HG02571 (cell line): ENCODE measurements around the gene TMEM92.
"Not testable (repeated sequence)": the region's sequence is repeated elsewhere in the genome, so short reads cannot be mapped to it uniquely, and the experiment has no call there.

Experiments used
- ATAC-seq: cut with Tn5 transposase; IDR thresholded peaks from one replicate; pipeline ENCODE4 v1.9.1; 2021; ENCODE audit warnings: mild to moderate bottlenecking, moderate library complexity; ENCODE audit not compliant: unreplicated experiment

TMEM92 gene

GRCh38 chr17:50261051-50261915, 13.0 kb upstream of the TMEM92 start:
- ATAC-seq = no peak

GRCh38 chr17:50262001-50262794, 12.1 kb upstream of the TMEM92 start:
- ATAC-seq = no peak

DNA sequence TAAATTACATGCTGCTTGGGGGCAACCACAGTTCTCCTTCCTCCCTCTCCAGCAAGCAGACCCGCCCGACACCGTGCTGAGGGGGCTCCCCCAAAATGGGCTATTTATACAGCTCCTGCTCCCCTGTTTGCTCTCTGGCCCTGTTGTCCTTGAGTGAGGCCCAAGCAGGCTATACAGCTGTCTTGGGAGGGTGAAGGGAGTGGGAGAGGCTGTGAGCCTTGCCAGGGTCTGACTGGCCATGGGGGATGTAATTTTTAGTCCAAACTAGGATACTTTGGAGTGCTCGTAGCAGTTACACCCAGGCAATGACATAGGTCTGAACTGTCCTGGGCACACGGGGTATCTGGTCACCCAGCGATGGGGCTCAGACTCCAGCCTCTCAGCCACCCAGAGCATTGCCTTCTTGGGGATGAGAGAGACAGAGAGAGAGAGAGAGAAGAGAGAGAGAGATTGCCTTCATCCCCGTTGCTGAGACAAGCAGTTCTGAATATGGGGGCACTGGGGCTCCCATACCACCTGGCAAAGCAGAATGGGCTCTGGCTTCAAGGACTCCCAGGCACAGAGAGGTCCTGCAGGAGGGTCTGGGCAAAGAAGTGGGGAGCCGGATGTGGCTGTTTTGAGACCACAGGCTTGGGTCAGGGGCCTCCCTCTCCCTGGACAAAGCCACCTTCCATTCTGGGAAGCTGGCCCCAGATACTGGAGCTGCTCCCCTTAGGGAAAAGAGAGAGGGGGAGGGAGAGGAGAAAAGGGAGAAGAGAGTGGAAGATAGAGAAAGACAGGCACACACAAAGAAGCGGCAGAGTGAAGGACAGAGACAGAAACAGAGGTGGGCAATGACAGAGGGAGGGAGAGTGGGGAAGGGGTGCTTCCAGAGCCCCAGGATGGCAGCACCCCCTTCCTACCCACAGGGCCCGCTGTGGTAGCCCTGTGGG, 10.7 kb upstream of the TMEM92 start:
- no peak for ATAC-seq

- ATAC-seq = no peak
These were observed 9.8 kb upstream of the TMEM92 start for GRCh38 chr17:50264263-50265113.

GRCh38 chr17:50265212-50265611, 9.1 kb upstream of the TMEM92 start:
- no peak for ATAC-seq

- ATAC-seq = no peak
These were observed 8.5 kb upstream of the TMEM92 start for GRCh38 chr17:50265690-50266315.

DNA sequence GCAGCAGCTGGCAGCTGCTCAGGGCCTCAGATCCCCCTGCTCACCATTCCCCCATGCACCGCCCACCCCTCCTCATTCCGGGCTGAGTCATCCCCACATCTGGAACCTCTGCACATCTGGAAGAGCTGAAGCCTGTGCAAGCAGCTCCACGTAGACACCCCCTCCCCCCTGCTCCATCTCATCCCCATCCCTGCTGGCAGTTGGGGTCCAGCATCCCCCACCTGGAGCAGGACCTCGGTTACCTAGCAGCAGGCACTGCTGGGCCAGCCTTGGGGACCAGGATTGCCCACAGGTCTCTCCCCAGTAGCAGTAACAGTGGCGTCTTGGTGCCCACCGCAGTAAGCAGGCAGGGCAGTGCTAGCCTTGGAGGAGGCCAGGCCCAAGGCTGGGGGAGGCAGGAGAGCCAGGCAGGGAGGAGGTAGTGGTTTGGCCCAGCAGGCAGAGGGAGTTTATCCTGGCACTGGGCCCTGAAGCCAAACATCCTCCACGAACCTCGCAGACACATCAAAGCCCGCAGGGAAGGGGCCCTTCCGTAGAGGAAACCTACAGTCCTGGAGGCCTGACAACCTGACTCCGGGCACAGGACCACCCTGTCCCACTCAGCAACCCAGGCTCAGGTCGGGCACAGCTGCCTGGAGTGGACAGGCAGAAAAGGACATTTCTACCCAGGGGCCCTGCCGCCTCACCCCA, 7.7 kb upstream of the TMEM92 start:
- no peak for ATAC-seq

GRCh38 chr17:50267074-50267841, 7.0 kb upstream of the TMEM92 start:
- no peak for ATAC-seq

DNA sequence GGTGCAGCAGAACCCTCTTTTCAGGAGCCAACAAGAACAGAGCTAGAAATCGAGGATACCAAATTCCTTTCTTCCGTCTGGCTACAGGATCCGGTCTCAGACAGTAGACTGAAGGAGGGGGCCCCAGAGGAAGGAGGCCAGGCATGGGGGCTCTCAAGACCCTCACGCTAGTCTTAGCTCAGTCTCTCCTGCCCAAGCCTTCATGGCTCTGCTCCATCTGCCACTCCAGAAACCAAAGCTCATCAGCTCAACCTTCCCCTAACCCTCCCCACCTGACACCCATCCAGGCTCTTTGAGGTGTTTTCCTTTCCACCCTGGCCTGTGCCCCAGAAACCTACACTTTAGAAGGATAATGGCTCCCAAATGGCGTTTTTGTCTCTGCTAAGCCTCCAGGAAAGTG, 6.2 kb upstream of the TMEM92 start:
- ATAC-seq = no peak

GRCh38 chr17:50268743-50269275, 5.5 kb upstream of the TMEM92 start:
- ATAC-seq = no peak

GRCh38 chr17:50269477-50270434, 4.5 kb upstream of the TMEM92 start:
- ATAC-seq = no peak

GRCh38 chr17:50270435-50271362, 3.6 kb upstream of the TMEM92 start:
- ATAC-seq = no peak

DNA sequence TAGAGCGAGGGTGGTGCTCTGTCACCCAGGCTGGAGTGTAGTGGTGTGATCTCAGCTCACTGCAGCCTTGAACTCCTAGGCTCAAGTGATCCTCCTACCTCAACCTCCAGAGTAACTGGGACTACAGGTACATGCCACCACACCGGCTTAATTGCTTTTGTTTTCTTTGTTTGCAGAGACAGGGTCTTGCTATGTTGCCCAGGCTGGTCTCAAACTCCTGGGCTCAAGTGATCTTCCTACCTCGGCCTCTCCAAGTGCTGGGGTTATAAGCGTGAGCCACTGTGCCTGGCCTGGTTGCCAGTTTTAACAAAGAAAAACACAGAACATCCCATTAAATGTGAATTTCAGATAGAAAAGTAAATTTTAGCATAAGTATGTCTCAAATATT, 2.9 kb upstream of the TMEM92 start:
- ATAC-seq = not testable (repeated sequence)

DNA sequence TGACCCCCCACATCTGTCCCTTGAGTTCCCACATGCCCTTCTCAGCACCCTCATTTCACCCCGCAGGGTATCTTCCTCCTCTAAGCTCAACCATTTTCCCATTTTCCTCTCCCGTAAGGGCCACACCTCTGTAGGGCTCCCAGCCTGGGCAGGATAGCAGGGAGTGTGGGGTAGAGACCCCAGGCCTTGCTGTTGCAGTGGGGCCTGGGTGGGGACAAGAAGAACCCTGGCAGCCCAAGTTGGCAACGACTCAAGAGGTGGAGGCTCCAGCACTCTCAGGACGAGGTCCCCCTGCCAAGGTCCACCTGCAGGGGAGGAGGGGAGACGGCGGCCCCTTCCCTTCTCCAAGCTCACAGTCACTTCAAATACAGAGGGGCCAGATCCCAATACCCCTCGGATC, 2.0 kb upstream of the TMEM92 start:
- no peak for ATAC-seq

- no peak for ATAC-seq
These were observed 1.3 kb upstream of the TMEM92 start for GRCh38 chr17:50272711-50273653.
